ENCODE measurements around the gene CNTNAP2.

Gene CNTNAP2

DNA sequence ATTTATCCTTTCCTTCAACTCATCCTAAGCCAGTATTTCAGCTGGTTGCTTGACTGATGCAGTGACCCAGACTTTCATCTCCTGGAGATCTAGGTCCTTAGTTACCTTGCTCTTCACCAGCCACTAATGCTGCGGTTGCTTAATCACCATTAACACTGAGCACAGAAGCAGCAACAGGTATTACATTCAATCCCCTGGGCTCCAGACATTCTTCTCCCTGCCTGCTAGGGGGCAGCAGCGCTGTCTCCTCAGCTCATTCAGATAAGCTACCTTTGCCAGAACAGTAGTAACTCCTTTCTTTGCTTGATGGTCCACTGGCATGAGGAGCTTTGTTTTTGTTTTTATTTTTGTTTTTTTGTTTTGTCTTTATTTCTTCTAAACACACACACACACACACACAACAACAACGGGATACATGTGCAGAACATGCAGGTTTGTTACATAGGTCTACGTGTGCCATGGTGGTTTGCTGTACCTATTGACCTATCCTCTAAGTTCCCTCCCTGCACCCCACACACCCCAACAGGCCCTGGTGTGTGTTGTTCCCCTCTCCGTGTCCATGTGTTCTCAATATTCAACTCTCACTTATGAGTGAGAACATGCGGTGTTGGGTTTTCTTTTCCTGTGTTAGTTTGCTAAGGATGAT, 1430.8 kb downstream of the CNTNAP2 start:
- H3K4me3 ChIP-seq (ENCODE audit: control insufficient read depth, low read depth, low read length), result no peak overlapping the region
- TF ChIP-seq, protein P1, sequence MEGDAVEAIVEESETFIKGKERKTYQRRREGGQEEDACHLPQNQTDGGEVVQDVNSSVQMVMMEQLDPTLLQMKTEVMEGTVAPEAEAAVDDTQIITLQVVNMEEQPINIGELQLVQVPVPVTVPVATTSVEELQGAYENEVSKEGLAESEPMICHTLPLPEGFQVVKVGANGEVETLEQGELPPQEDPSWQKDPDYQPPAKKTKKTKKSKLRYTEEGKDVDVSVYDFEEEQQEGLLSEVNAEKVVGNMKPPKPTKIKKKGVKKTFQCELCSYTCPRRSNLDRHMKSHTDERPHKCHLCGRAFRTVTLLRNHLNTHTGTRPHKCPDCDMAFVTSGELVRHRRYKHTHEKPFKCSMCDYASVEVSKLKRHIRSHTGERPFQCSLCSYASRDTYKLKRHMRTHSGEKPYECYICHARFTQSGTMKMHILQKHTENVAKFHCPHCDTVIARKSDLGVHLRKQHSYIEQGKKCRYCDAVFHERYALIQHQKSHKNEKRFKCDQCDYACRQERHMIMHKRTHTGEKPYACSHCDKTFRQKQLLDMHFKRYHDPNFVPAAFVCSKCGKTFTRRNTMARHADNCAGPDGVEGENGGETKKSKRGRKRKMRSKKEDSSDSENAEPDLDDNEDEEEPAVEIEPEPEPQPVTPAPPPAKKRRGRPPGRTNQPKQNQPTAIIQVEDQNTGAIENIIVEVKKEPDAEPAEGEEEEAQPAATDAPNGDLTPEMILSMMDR (conservative IDR thresholded peaks at IDR 0.05; ENCODE audit: control insufficient read depth, insufficient read depth, low read depth, low read length), result peak; percentile 55
- DNase-seq (ENCODE audit: low read depth), result peak; percentile 38

GRCh38 chr7:147556317-147556716, 1439.7 kb downstream of the CNTNAP2 start:
- TF ChIP-seq, protein P1 (conservative IDR thresholded peaks at IDR 0.05; ENCODE audit: control insufficient read depth, insufficient read depth, low read depth, low read length), result no peak
- no peak overlapping the region for H3K4me3 ChIP-seq (ENCODE audit: control insufficient read depth, low read depth, low read length)
- DNase-seq (ENCODE audit: low read depth), result no peak

DNA sequence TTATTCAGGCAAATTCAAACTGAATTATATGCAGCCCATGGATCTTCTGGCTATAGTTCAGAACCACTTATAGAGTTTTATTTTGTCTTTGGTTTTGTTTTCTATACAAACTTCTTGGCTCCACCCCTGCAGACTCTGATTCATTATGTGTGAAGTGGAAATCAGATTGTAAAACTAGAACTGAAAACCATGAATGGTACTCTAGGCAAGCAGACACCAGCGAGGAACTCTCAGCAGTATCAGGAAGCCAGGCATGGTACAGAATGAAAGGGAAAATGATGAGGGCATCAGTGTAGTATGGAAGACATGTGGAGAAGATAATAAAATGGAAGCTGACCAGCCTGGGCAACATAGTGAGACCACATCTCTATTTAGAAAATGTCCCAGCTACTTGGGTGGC, 1447.1 kb downstream of the CNTNAP2 start:
- TF ChIP-seq, protein P1 (conservative IDR thresholded peaks at IDR 0.05; ENCODE audit: control insufficient read depth, insufficient read depth, low read depth, low read length), result no peak
- H3K4me3 ChIP-seq (ENCODE audit: control insufficient read depth, low read depth, low read length), result no peak overlapping the region
- DNase-seq (ENCODE audit: low read depth), result no peak

DNA sequence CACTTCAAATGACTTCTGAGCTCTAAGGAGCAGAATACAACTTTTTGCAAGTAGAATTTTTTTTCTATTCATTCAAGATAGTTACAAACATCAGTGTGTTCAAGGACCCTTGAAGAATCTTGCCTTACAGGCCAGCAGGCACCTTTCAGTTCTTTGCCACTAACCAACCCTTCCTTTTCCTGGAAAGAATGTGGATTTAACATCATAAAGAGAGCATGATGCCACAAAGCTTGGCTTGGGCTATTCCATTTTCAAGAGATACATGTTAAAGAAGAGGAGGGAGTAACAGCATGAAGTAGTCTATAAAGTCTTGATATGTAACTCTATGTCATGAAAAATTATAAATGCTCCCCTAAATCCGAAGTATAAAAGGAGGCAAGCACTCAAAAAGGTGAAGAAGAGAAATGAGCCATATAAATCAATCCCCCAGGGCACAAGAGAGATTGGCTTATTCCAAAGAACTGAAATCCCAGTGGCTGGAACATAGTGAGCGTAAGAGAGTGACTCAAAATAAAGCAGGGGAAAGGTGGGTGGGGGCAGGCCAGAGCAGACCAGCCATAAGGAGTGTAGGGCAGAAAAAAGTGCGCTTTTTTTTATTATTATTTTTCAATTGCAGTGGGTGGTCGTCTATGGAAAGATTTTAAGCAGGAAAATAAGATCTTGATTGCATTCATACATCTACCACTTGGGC, 1448.3 kb downstream of the CNTNAP2 start:
- TF ChIP-seq, protein P1 (conservative IDR thresholded peaks at IDR 0.05; ENCODE audit: control insufficient read depth, insufficient read depth, low read depth, low read length), result no peak
- no peak for DNase-seq (ENCODE audit: low read depth)
- H3K4me3 ChIP-seq (ENCODE audit: control insufficient read depth, low read depth, low read length), result no peak overlapping the region

- DNase-seq (ENCODE audit: low read depth), result peak; percentile 30
- TF ChIP-seq, protein P1 (conservative IDR thresholded peaks at IDR 0.05; ENCODE audit: control insufficient read depth, insufficient read depth, low read depth, low read length), result no peak
- H3K4me3 ChIP-seq (ENCODE audit: control insufficient read depth, low read depth, low read length), result no peak overlapping the region
Measured at GRCh38 chr7:147567043-147567442, 1450.4 kb downstream of the CNTNAP2 start.

DNA sequence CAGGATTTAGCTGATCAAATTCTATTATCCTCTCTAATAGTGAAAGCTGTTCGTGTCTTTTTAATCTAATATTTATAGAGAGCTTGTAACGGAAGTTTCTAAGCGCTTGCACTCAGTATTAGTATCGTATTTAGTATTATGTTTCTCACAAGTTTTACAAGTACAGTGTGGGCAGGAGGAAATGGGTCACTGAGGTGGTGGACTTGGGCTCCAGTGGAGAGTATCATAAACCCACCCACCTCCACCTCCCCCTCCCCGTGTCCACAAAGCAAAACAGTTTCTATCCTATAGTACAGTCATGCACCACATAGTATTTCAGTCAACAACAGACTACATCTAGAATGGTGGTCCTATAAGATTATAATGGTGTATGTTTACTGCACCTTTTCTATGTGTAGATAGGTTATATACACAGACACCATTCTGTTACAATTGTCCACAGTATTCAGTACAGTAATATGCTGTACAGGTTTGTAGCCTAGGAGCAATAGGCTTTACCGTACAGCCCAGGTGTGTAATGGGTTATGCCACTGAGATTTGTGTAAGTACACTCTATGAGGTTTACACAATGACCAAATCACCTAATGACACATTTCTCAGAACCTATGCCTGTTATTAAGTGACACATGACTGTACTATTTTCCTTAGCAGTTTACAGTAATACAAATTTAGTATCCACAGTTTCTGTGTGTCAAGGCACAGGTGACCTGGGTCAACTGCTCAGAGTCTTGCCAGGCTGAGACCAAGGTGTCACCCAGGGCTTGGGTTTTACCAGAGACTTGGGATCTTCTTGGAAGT, 1452.7 kb downstream of the CNTNAP2 start:
- no peak overlapping the region for H3K4me3 ChIP-seq (ENCODE audit: control insufficient read depth, low read depth, low read length)
- TF ChIP-seq, protein P1 (conservative IDR thresholded peaks at IDR 0.05; ENCODE audit: control insufficient read depth, insufficient read depth, low read depth, low read length), result no peak
- no peak for DNase-seq (ENCODE audit: low read depth)

Data from fibroblast of mammary gland (primary cell).